GM12874 (cell line): Measurements from ENCODE around the gene FAH.

Source experiments
- CTCF ChIP-seq: IDR thresholded peaks from 2 replicates; pipeline ENCODE4 v1.5.1; 2011; ENCODE audit warnings: low read depth, mild to moderate bottlenecking, control low read depth, low read length, moderate library complexity; ENCODE audit not compliant: insufficient read depth

FAH gene

GRCh38 chr15:80174017-80174746 lies 21.4 kb downstream of the FAH start:
- TF ChIP-seq CTCF, result no peak

- TF ChIP-seq CTCF, result no peak
Observed at GRCh38 chr15:80175436-80175835, 22.6 kb downstream of the FAH start.

DNA sequence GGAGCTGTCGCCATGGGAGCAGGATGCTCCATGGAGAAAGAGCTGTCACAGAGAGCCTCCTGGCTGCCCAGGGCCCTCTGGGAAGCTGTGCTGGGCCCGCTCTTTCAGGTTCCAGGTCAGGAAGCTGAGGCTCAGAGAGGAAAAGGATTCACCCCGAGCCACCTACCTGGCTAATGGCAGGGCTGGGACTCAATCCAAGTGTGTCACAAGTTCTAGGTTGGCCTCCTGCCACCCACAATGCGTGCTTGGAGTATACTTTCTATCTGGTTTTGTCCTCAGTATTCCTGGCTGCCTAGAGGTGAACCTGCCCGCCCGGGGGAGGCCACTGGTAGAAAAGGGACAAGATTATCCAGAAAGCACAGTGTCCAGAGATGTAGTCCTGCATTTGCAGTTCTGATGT lies 23.6 kb downstream of the FAH start:
- no peak for TF ChIP-seq CTCF

DNA sequence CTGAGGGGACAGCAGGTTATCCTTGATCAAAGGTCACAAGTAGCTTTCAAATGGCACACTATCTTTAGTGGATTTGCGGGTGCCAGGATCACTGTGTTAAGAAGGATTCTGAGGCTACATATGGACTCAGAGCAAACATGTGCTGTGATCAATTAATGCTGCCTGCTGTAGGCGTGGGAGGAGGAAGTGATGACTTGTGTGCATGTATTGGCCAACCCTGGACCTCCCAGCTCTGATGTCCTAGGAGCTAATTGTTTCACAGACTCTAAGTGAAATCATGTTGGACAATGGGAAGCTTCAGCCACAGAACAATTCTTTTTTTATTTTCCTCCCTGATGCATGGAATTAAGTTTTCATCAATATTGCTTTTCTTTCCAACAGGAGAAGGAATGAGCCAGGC lies 24.4 kb downstream of the FAH start:
- TF ChIP-seq CTCF, result no peak

GRCh38 chr15:80179025-80179759 lies 26.4 kb downstream of the FAH start:
- no peak for TF ChIP-seq CTCF

- TF ChIP-seq CTCF, result no peak
Observed at GRCh38 chr15:80179935-80180334, 27.1 kb downstream of the FAH start.

DNA sequence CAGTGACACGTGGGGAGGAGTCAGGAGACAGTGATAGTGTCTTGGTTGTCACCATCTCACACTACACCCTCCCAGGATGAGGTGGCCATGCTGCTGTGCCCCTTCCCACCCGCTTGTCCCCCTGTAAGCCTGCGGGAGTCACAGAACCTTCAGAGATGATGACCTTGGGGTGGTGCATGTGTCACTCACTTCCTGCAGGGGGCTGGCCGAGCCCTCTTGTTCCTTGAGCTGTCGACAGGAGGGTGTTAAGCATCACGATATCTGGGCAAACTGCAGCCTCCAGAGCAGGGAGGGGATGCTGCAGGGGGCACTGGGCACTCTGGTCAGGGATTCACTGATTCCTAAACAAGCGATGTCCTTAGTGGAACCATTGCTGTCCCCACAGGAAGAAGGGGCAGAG lies 27.7 kb downstream of the FAH start:
- no peak for TF ChIP-seq CTCF
